ENCODE measurements around the gene RNF152. TPM values are rescaled to one million over a fixed set of nuclear protein-coding genes. Genes with fewer than 3 reads are reported as not detected.

Gene RNF152
- polyA plus RNA-seq, 4 donors = 8.4 to 12.4 (median 11.5) TPM

DNA sequence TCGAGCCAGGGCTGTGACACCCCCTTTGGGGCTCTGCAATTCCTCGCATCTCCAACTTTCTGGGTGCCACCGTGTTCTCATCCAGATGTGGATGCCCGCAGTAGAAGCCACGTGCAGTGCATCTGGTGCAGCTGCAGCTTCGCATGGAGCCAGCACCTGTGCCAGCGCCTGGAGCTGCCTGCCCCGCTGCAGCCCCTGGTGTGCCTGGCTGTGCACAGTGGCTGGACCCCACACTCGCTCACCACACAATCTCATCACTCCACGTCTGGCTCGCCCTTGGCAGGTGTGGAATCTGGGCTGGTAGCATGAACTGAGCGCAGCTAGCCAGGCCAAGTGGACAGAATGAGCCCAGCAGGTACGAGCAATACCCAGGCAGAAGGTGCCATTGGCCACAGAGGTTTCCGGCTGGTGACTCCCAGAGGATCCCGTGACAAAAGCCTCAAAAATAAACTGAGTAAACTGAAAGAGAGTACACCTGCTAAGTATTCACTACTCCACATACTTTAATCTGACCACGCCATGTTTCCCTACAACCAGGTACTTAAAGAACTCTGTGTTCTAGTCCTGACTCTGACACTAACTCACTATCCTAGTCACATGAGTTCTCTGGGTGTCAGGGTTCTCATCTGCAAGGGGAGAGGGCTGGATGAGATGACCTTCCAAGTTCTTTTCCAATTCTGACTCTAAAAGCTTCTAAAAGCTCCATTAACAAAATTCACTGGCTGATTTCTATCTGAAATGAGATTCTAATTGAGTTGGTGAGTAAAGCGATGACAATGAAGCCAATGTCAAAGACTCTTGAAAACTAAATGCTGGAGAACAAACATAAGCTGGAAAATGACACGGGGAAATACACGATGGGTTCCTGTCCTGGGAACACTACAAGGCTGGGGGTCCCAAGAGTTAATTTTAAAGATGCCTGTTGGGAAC, 37.1 kb downstream of the RNF152 start:
- DNase-seq (ENCODE audit: low read depth in 4 of 4, low spot score in 3 of 4) = no peak

DNA sequence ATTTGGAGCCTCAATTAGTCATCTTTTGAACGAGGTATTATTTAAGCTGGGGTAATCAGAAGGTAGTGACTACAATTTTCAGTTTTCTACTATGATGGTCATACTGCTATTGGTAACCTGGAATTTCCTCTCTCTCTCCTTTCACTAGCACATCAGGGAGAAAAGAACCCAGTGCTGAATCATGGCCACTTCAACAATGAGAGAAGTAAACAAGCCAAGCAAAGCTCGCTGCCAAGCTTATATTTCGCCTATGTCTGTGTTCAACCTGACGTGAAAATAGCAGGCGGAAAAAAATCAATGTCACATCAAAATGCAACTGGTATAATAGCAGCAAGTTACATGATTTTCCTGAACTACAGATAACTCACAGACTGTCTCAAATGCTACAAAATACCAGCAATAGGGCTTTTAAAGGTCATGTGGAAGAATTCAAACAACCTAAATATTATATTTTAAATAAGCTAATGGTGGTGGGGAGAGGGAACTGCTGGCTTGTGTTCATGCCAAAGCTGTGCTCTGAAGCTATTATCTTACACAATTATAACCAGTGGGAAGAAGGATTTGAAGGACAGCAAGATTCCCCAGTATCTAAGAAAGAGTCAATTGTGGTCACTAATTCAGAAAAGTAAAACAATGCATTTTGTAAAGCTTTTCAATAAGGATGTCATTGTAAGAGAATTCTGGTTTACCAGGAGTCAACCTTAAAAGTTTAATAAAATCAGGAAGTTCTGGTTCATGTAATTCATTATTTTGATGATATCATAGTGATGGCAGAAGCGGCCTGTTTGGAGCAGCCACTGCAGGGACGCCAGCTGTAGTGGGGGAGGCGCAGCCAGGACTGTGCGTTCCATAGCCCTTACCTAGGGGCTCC, 38.0 kb downstream of the RNF152 start:
- no peak for DNase-seq (ENCODE audit: low read depth in 4 of 4, low spot score in 3 of 4)

DNA sequence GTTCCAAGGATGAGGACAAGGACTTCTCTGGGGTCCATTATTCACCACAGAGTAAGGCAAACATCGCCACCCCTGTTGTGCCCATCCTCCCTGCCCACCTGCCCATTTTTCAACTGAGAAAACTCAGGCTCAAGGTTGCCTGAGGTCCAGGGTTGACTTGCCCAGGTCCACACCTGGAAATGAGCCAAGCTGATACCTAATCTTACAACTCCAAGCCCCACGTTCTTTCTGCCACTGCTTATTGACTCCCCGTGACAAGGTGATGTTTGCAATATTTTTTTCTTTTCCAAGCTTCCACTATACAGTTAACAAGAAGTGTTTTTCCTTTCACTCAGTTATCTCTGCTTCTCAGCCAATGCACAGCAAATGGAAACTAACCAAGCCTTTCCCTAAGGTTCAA, 39.0 kb downstream of the RNF152 start:
- DNase-seq (ENCODE audit: low read depth in 4 of 4, low spot score in 3 of 4) = no peak

DNA sequence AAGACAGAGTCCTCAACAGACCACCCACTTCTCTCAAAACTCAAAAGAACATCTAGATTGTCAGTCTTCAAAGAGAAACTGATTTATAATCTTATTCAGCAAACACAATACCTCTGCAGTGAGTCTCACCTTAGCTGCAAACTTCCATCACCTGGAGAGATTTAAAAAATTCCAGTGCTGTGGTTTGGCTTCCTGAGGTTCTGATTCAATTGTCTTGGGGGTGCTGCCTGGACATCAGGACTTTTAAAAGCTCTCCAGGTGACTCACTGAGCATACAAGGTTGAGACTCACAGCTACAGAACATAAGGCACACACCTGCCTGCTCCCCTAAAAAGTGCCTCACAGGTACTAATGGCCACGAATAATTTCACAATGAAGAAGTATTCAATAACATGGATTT, 40.3 kb downstream of the RNF152 start:
- no peak for DNase-seq (ENCODE audit: low read depth in 4 of 4, low spot score in 3 of 4)

DNA sequence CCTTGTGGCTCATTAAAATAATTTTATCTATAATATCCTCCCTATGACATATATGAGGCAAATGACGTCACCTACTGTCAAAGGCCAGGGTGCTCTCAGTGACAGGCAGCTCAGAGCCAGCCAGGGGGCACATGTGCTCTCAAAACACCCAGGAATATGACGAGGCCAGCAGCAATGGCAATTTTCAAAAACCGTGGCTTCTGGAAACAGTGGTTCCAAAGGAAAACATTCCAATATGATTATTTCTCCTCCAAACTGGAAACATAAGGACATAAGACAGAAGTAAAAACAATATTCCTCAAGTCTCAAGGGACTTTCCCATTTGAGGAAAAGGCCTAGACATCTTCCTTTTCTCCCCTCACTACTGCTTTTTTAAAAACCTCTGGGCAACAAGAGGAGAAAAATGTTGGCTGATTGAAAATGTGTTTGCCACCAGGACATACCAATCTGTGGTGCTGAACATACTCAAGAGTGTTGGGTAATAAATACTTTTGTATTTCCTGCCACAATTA, 40.8 kb downstream of the RNF152 start:
- no peak for DNase-seq (ENCODE audit: low read depth in 4 of 4, low spot score in 3 of 4)

DNA sequence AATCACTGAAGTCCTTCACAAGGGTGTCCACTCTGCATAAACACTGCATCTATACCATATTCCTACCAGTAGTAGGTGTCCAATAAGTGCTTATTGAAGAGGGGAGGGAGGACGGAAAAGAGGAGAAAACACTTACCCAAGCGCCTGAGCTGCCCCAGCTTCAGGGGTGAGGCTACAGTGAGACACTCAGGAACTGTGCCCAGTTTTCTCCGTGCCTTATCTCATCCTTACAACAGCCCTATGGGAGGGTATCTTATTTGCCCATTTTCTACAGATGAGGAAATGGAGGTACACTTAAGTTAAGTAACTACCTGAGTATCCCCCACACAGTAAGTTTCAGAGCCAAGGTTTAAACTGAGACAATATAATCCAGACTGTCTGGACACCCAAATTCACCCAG, 41.5 kb downstream of the RNF152 start:
- no peak for DNase-seq (ENCODE audit: low read depth in 4 of 4, low spot score in 3 of 4)

DNA sequence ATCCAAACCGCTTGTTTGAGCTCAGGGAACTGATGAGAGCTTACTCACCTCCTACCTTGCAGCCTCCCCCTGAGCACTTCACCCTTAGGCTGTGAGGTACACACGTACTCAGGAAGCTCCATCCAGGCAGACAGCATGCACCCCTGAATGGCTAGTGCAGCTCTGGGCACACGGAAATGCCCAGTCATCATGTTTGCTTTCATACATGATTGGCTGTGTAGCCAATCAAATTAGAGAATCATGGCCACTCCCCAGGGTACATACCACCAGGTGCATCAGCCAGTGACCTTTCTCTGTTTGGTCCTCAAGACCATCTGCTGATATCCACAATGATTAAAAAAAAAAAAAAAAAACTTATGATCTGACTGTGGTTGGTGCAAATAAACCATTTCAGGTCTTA, 42.1 kb downstream of the RNF152 start:
- no peak for DNase-seq (ENCODE audit: low read depth in 4 of 4, low spot score in 3 of 4)

DNA sequence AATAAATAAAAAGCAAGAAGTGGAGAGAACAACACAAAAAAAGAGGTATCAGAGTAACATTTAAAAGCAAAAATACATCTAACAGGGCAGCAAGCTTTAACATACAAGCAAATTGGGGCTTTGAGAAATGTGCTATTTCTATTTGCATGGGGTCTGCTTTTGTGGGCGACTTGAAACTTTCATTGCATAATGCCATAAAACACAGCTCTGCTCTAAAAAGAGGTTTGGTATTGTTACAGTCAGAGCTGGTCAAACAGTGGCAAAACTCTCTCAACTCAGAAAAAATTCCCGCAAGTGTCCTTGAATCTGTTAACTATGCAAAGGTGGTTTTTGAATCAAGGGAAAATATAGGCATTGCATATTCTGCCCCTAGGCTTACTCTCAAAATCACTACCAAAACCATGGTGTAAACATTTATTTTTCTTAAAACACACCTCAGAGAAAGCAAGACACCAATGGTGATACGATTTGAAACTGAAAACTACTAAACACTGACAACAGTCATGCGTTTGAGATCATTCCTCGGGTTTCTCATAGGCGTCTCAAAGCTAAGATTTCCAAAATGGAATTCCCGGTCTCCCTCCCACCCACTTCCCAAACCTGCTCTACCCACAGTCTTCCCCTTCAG, 45.5 kb downstream of the RNF152 start:
- no peak for DNase-seq (ENCODE audit: low read depth in 4 of 4, low spot score in 3 of 4)

DNA sequence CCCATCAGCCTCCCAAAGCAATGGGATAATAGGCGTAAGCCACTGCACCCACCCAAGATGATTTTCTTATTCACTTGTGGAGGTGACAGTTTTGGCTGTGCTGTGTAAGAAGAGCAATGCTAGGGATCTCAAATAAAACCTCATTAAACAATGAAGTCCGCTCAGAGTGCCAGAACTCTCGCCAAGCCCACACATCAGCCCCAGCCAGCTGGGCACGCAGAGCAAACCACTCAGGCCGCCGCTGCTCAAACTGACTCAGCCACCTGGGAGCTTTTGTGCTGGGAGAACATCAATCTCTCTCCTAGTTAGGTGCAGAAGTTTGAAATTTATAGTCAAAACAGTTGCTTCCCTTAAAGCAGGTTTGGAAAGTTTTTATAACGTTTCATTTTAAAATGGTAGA, 47.6 kb downstream of the RNF152 start:
- no peak for DNase-seq (ENCODE audit: low read depth in 4 of 4, low spot score in 3 of 4)

DNA sequence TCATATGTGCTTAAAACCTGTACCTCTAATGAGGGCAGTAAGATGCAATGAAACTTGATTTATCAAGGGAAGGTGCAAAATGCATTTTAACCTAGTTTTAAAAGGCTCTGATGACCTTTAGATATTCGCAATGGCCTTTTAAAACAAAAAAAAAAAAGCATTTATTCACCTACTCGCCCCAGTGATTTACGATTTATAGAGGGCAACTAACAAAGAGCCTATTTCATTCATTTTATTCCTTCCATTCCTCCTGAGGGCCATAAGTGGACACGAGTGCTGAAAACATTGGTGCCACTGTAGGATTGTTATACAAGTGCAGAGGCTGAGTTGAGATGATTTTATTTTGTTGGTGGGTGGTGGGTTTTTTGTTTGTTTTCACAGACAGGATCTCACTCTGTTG, 48.1 kb downstream of the RNF152 start:
- DNase-seq (ENCODE audit: low read depth in 4 of 4, low spot score in 3 of 4) = no peak

DNA sequence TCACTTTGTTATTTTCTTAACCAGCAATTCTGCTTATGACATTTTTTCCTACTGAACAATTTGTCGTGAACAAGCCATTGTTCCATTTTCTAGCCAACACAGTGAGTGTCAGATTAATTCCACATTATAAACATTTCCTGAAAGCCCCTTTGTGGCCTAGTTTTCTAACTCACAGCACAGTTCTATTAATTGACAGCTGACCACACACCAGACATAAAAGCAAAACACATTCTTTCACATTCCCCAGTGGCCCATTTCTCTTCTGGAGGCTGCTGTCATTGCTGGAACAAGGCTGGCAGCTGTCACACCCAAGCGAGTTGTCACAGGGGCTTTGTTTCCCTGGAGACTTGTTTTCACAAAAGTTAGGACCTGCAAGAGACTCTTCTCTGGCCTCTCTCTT, 50.7 kb downstream of the RNF152 start:
- DNase-seq (ENCODE audit: low read depth in 4 of 4, low spot score in 3 of 4) = no peak

DNA sequence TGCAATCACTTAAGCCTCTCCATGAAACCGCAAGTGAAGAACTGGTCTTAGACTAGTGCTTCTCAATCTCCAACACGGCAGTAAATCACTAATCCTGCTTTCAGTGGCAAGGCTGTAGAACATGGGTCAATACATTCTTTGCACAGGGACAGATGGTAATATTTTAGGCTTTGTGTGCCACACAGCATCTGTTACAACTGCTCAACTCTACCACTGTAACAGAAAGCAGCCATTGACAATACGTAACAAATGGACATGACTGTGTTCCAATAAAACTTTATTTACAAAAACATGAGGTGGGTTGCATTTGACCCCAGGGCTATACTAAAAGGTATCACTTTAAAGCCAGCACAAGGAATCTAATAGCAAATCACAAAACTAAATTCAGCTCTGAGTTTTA, 51.1 kb downstream of the RNF152 start:
- DNase-seq (ENCODE audit: low read depth in 4 of 4, low spot score in 3 of 4) = no peak

DNA sequence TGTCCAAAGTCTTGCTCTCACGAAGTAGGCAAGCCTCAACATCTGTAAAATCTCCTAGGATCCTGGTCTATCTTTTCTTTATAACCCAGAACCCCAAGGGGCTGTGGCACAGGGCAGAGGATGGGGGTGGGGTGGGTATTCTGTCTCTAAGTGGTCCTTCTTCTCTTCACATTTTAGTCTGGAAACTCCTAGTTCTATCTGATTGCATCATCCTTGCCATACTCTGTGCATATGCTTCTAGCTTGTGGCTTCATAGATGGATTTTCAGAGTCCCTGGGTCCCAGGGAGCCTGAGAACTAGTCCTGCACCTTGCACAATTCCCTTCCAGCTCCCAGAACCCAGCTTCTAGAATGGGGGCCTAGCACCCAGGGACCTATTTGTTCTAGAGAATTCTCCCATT, 52.5 kb downstream of the RNF152 start:
- no peak for DNase-seq (ENCODE audit: low read depth in 4 of 4, low spot score in 3 of 4)

DNA sequence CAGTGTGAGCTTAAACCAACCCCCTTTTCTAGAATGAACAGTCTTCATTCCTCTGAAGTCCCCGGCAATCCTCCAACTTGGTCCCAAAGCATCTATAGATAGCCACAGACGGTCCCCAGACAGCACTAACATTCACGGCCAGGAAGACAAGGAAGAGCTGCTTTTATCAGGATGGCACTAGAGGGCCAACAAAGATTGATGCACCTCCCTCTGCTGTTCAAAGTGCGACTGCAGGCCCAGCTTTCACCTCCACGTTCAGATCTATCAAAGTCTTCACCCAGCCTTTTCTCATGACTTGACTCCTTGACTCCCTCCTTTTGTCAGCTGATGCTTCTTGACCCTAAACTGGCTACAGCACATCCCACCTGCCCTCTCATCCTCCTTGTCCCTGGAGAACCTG, 54.3 kb downstream of the RNF152 start:
- DNase-seq (ENCODE audit: low read depth in 4 of 4, low spot score in 3 of 4) = no peak

DNA sequence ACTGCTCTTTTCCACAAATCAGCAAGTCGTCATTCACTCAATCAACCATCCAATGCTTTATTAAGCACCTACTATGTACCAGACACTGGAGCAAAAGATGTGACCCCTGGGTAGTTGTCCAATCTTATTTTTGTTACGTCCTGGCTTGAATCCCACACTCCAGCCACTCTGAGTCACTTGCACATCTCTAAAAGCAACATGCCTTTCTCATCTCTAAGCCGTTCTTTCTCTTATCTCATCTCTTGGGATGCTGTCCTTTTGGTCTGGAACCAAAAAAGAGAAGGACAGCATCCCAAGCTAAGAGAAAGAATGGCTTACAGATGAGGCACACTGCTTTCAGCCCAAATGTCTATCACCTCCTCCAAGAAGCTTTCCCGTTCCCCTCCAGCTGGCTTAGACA, 58.8 kb downstream of the RNF152 start:
- no peak for DNase-seq (ENCODE audit: low read depth in 4 of 4, low spot score in 3 of 4)

DNA sequence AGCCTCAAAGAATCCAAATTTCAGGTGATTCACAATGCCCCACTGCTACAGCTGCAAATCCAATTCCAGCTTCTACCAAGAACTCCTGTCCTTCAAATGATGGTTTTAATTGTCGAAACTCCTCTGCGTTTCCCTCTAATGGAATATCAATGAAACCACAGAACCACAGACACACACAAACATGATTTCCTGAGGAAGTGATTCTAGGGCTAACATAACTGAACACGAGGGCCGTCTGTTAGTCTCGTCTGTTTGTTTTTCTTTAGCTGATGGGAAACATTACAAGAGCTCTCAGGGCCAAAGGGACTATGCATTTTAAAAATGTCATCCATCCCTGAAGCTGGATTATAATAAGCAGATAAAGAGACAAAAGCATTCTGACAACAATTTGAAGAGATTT, 59.4 kb downstream of the RNF152 start:
- DNase-seq (ENCODE audit: low read depth in 4 of 4, low spot score in 3 of 4) = no peak

DNA sequence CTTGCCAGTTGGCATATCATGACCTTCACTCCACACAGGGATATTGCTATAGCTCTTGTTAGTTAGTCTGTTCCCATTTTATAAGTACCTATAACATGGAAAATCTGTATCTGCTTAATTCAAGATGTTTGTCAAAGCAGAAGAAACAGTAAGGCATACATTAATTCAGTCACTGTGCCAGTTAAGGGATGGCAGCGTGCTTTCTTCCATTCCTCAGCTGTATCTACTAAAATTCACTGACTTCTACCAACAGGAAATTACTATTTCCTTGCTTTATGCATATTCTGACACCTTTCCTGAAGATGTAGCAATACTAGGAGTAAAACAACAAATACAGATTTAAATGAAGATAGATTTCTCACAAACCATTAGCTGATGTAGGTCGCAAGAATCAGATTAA, 59.9 kb downstream of the RNF152 start:
- no peak for DNase-seq (ENCODE audit: low read depth in 4 of 4, low spot score in 3 of 4)

DNA sequence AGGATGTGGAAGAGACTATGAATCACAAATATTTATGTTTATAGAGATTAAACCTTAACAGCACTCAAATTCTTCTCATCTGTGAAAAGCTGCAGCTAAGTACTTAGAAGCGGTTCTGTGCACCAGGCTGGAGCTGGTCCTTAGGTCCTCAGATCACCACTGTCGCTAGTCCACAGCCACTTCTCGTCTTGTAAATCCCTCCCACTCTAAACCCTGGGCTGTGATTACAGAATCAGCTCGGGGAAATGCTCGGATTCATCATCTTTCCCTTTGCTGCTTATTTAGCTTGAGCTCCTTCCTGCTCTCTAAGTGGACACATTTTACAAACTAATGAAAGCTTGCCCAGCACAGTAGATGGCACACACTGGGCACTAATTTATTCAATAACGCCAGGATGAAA, 61.7 kb downstream of the RNF152 start:
- peak in 1 of 4 donors; percentile 25 for DNase-seq (ENCODE audit: low read depth in 4 of 4, low spot score in 3 of 4)

DNA sequence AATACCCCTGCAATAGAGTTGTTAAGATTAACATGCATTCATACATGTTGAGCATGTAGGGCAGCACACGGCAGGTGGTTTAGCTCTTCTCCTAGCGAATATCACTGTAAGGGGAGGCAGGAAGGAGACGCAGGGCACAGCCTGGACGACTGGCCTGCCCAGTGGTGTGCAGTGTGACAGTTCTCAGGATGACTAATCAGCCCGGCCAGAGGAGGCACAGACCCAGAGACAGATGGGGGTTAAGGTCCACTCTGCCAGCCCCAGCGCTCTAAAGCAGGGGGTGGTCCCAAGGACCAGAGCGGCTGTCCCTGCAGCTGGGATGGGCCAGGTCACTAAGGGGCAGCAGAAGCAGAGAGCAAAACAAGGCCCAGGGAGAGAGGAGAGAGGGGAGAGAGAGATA, 63.7 kb downstream of the RNF152 start:
- DNase-seq (ENCODE audit: low read depth in 4 of 4, low spot score in 3 of 4) = no peak

DNA sequence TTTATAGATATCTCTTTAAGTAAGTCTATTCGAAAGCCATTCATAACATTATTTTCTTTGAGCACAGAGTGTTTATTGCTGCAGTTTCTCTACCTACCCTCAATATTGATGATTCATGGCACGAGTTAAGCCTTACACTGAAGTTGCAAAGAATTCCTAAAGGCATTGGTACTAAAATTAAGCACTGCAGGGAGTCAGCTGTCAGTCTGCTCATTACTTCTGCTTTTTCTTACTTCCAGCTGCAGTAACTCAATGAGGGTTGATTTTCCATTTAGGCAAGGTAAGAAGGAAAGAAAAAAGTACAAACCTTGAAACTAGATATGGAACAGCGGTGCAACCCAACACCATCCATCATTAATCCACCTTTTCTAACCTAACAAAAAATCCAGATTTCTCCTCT, 65.2 kb downstream of the RNF152 start:
- no peak for DNase-seq (ENCODE audit: low read depth in 4 of 4, low spot score in 3 of 4)

DNA sequence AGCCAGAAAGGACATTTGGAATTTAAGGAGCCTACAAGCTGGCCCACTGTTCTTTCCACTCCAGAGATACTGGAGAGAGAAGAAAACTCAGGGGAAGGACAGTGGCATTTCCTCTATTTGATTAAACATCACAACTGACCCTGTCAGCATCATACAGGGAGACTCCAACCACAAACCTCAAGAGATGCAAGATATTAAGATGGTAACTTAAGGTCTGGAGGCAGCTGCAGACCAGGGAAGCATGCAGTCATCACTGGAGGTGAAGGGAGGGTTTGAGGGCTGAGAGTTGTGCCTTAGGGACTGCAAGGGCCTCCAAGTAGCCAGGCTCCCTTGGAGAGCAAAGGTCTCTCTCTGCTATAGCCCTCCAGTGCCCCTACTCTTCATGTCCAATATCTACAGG, 67.4 kb downstream of the RNF152 start:
- no peak for DNase-seq (ENCODE audit: low read depth in 4 of 4, low spot score in 3 of 4)
